Measurements from ENCODE around the gene IGFN1. TPM values are rescaled to one million over a fixed set of nuclear protein-coding genes. Genes with fewer than 3 reads are reported as not detected.

The IGFN1 gene
- total and polyA plus RNA-seq, 10 of the 15 experiments (the other 5 are each of a cell fraction or from before 2014, with no cell fraction given), result not detected

DNA sequence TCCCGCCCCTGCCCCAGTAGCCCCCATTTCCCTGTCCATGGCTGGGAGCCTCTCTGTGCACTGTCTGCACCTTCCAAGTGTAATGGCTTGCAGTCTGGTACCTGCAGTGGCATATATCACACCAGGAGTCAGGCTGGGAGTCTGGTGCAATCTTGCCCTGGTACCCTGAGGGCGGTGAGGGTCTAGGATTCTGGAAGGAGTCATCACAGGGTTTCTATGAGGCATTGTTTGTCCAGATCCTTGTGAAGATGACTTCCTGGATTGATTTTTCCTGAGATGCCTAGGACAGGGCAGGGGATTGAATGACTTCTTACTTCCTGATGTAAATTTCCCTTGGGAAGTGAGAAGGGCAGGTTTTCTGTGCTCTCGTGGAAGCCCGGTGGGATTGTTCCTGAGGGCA, 86.8 kb downstream of the IGFN1 start (continued):
- TF ChIP-seq, protein P1, sequence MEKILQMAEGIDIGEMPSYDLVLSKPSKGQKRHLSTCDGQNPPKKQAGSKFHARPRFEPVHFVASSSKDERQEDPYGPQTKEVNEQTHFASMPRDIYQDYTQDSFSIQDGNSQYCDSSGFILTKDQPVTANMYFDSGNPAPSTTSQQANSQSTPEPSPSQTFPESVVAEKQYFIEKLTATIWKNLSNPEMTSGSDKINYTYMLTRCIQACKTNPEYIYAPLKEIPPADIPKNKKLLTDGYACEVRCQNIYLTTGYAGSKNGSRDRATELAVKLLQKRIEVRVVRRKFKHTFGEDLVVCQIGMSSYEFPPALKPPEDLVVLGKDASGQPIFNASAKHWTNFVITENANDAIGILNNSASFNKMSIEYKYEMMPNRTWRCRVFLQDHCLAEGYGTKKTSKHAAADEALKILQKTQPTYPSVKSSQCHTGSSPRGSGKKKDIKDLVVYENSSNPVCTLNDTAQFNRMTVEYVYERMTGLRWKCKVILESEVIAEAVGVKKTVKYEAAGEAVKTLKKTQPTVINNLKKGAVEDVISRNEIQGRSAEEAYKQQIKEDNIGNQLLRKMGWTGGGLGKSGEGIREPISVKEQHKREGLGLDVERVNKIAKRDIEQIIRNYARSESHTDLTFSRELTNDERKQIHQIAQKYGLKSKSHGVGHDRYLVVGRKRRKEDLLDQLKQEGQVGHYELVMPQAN (conservative IDR thresholded peaks at IDR 0.05), result no peak
- no peak for TF ChIP-seq SP1 (IDR thresholded peaks at IDR 0.05; ENCODE audit: low read depth, low read length)

Other genes with a start within 250 kb of the IGFN1 start
Only the 7 nearest of the 8 such genes appear.
- gene KIF21B, start 167.1 kb upstream of the IGFN1 start, total RNA-seq (2014; rRNA removed), result 22.2 and 24.9 TPM in 2 replicates
- gene KIF21B, start 167.1 kb upstream of the IGFN1 start, total RNA-seq (2014; rRNA removed; fragmentation: Illumina TruSeq; extraction: Trizol), result 13.5 and 16.1 TPM in 2 replicates
- gene KIF21B, start 167.1 kb upstream of the IGFN1 start, total RNA-seq (2021), result 44.4 and 47.7 TPM in 2 replicates
- 6.2 and 9.2 TPM in 2 replicates for gene KIF21B, start 167.1 kb upstream of the IGFN1 start, polyA plus RNA-seq (2011; rRNA removed)
- gene KIF21B, start 167.1 kb upstream of the IGFN1 start, polyA plus RNA-seq (2014; fragmentation: Illumina TruSeq; extraction: Trizol), result 13.1 and 24.3 TPM in 2 replicates
- 1 to 10 TPM; 2.3 to 2.9 TPM for gene KIF21B, start 167.1 kb upstream of the IGFN1 start, polyA plus RNA-seq (2014; fragmentation: Nextera tagmentation; extraction: Ambion mirVana)
- gene KIF21B, start 167.1 kb upstream of the IGFN1 start, polyA plus RNA-seq (2014; rRNA removed), result 33.3 and 36.8 TPM in 2 replicates
- gene KIF21B, start 167.1 kb upstream of the IGFN1 start, polyA plus RNA-seq (2016; fragmentation: Nextera tagmentation; extraction: Ambion mirVana), result 1 to 10 TPM; 4.4 to 5.2 TPM
- gene CACNA1S, start 78.4 kb upstream of the IGFN1 start, total RNA-seq (2014; rRNA removed), result under 0.01 TPM in 2 replicates
- not detected in 2 replicates for gene CACNA1S, start 78.4 kb upstream of the IGFN1 start, total RNA-seq (2014; rRNA removed; fragmentation: Illumina TruSeq; extraction: Trizol)
- not detected in 2 replicates for gene CACNA1S, start 78.4 kb upstream of the IGFN1 start, total RNA-seq (2021)
- gene CACNA1S, start 78.4 kb upstream of the IGFN1 start, polyA plus RNA-seq (2011; rRNA removed), result not detected in 2 replicates
- gene CACNA1S, start 78.4 kb upstream of the IGFN1 start, polyA plus RNA-seq (2014; fragmentation: Illumina TruSeq; extraction: Trizol), result 0.01 TPM in 1 of 2 replicates, not detected in the other
- under 1 TPM in 1 of 2 experiments, not detected in 1; 0.02 TPM for gene CACNA1S, start 78.4 kb upstream of the IGFN1 start, polyA plus RNA-seq (2014; fragmentation: Nextera tagmentation; extraction: Ambion mirVana)
- gene CACNA1S, start 78.4 kb upstream of the IGFN1 start, polyA plus RNA-seq (2014; rRNA removed), result 0.01 TPM in 1 of 2 replicates, not detected in the other
- under 1 TPM in 1 of 2 experiments, not detected in 1; 0.04 TPM for gene CACNA1S, start 78.4 kb upstream of the IGFN1 start, polyA plus RNA-seq (2016; fragmentation: Nextera tagmentation; extraction: Ambion mirVana)
- gene ASCL5, start 63.6 kb upstream of the IGFN1 start, total RNA-seq (2014; rRNA removed), result not detected in 2 replicates
- not detected in 2 replicates for gene ASCL5, start 63.6 kb upstream of the IGFN1 start, total RNA-seq (2014; rRNA removed; fragmentation: Illumina TruSeq; extraction: Trizol)
- not detected in 2 replicates for gene ASCL5, start 63.6 kb upstream of the IGFN1 start, total RNA-seq (2021)
- not detected in 2 replicates for gene ASCL5, start 63.6 kb upstream of the IGFN1 start, polyA plus RNA-seq (2011; rRNA removed)
- not detected in 2 replicates for gene ASCL5, start 63.6 kb upstream of the IGFN1 start, polyA plus RNA-seq (2014; fragmentation: Illumina TruSeq; extraction: Trizol)
- not detected for gene ASCL5, start 63.6 kb upstream of the IGFN1 start, polyA plus RNA-seq (2014; fragmentation: Nextera tagmentation; extraction: Ambion mirVana)
- 0.04 TPM in 1 of 2 replicates, not detected in the other for gene ASCL5, start 63.6 kb upstream of the IGFN1 start, polyA plus RNA-seq (2014; rRNA removed)
- not detected for gene ASCL5, start 63.6 kb upstream of the IGFN1 start, polyA plus RNA-seq (2016; fragmentation: Nextera tagmentation; extraction: Ambion mirVana)
- gene TMEM9, start 36.4 kb upstream of the IGFN1 start, total RNA-seq (2014; rRNA removed), result 22.3 and 23.3 TPM in 2 replicates
- gene TMEM9, start 36.4 kb upstream of the IGFN1 start, total RNA-seq (2014; rRNA removed; fragmentation: Illumina TruSeq; extraction: Trizol), result 6.9 and 7.2 TPM in 2 replicates
- gene TMEM9, start 36.4 kb upstream of the IGFN1 start, total RNA-seq (2021), result 17.2 and 18.0 TPM in 2 replicates
- 25.3 and 46.1 TPM in 2 replicates for gene TMEM9, start 36.4 kb upstream of the IGFN1 start, polyA plus RNA-seq (2011; rRNA removed)
- 3.5 and 8.1 TPM in 2 replicates for gene TMEM9, start 36.4 kb upstream of the IGFN1 start, polyA plus RNA-seq (2014; fragmentation: Illumina TruSeq; extraction: Trizol)
- 10 to 100 TPM in 1 of 2 experiments, 1 to 10 TPM in 1; 8.1 to 11.3 TPM for gene TMEM9, start 36.4 kb upstream of the IGFN1 start, polyA plus RNA-seq (2014; fragmentation: Nextera tagmentation; extraction: Ambion mirVana)
- 17.4 and 19.0 TPM in 2 replicates for gene TMEM9, start 36.4 kb upstream of the IGFN1 start, polyA plus RNA-seq (2014; rRNA removed)
- 10 to 100 TPM; 18.8 to 25.2 TPM for gene TMEM9, start 36.4 kb upstream of the IGFN1 start, polyA plus RNA-seq (2016; fragmentation: Nextera tagmentation; extraction: Ambion mirVana)
- gene PKP1, start 92.7 kb downstream of the IGFN1 start, total RNA-seq (2014; rRNA removed), result not detected in 2 replicates
- gene PKP1, start 92.7 kb downstream of the IGFN1 start, total RNA-seq (2014; rRNA removed; fragmentation: Illumina TruSeq; extraction: Trizol), result not detected in 2 replicates
- gene PKP1, start 92.7 kb downstream of the IGFN1 start, total RNA-seq (2021), result not detected in 2 replicates
- gene PKP1, start 92.7 kb downstream of the IGFN1 start, polyA plus RNA-seq (2011; rRNA removed), result 0.03 TPM in 1 of 2 replicates, not detected in the other
- not detected in 2 replicates for gene PKP1, start 92.7 kb downstream of the IGFN1 start, polyA plus RNA-seq (2014; fragmentation: Illumina TruSeq; extraction: Trizol)
- not detected for gene PKP1, start 92.7 kb downstream of the IGFN1 start, polyA plus RNA-seq (2014; fragmentation: Nextera tagmentation; extraction: Ambion mirVana)
- gene PKP1, start 92.7 kb downstream of the IGFN1 start, polyA plus RNA-seq (2014; rRNA removed), result not detected in 2 replicates
- gene PKP1, start 92.7 kb downstream of the IGFN1 start, polyA plus RNA-seq (2016; fragmentation: Nextera tagmentation; extraction: Ambion mirVana), result not detected
- not detected in 2 replicates for gene TNNT2, start 186.9 kb downstream of the IGFN1 start, total RNA-seq (2014; rRNA removed)
- gene TNNT2, start 186.9 kb downstream of the IGFN1 start, total RNA-seq (2014; rRNA removed; fragmentation: Illumina TruSeq; extraction: Trizol), result not detected in 2 replicates
- not detected in 2 replicates for gene TNNT2, start 186.9 kb downstream of the IGFN1 start, total RNA-seq (2021)
- gene TNNT2, start 186.9 kb downstream of the IGFN1 start, polyA plus RNA-seq (2011; rRNA removed), result not detected in 2 replicates
- gene TNNT2, start 186.9 kb downstream of the IGFN1 start, polyA plus RNA-seq (2014; fragmentation: Illumina TruSeq; extraction: Trizol), result not detected in 2 replicates
- gene TNNT2, start 186.9 kb downstream of the IGFN1 start, polyA plus RNA-seq (2014; fragmentation: Nextera tagmentation; extraction: Ambion mirVana), result not detected
- gene TNNT2, start 186.9 kb downstream of the IGFN1 start, polyA plus RNA-seq (2014; rRNA removed), result not detected in 2 replicates
- gene TNNT2, start 186.9 kb downstream of the IGFN1 start, polyA plus RNA-seq (2016; fragmentation: Nextera tagmentation; extraction: Ambion mirVana), result 1 to 10 TPM in 1 of 2 experiments, not detected in 1; 2.2 TPM
- gene LAD1, start 208.5 kb downstream of the IGFN1 start, total RNA-seq (2014; rRNA removed), result 0.22 and 0.40 TPM in 2 replicates
- gene LAD1, start 208.5 kb downstream of the IGFN1 start, total RNA-seq (2014; rRNA removed; fragmentation: Illumina TruSeq; extraction: Trizol), result 0.18 and 0.40 TPM in 2 replicates
- 0.26 and 0.53 TPM in 2 replicates for gene LAD1, start 208.5 kb downstream of the IGFN1 start, total RNA-seq (2021)
- 0.05 TPM in 1 of 2 replicates, not detected in the other for gene LAD1, start 208.5 kb downstream of the IGFN1 start, polyA plus RNA-seq (2011; rRNA removed)
- gene LAD1, start 208.5 kb downstream of the IGFN1 start, polyA plus RNA-seq (2014; fragmentation: Illumina TruSeq; extraction: Trizol), result 0.11 and 0.48 TPM in 2 replicates
- gene LAD1, start 208.5 kb downstream of the IGFN1 start, polyA plus RNA-seq (2014; fragmentation: Nextera tagmentation; extraction: Ambion mirVana), result not detected
- 0.32 and 0.80 TPM in 2 replicates for gene LAD1, start 208.5 kb downstream of the IGFN1 start, polyA plus RNA-seq (2014; rRNA removed)
- under 1 TPM in 1 of 2 experiments, not detected in 1; 0.16 TPM for gene LAD1, start 208.5 kb downstream of the IGFN1 start, polyA plus RNA-seq (2016; fragmentation: Nextera tagmentation; extraction: Ambion mirVana)

Data from GM12878 (cell line).